Neutrophil (primary cell): Measurements from ENCODE around the gene TEX264.
"Not testable (repeated sequence)": the region's sequence is repeated elsewhere in the genome, so short reads cannot be mapped to it uniquely, and the experiment has no call there.

Source experiments
- H3K27ac ChIP-seq: fragments of 200-600 bp; sonication (generic); 2 replicates; pipeline ENCODE4 v1.5.1; 2016; ENCODE audit warnings: mild to moderate bottlenecking, moderate library complexity
- H3K27me3 ChIP-seq: fragments of 200-600 bp; sonication (generic); 2 replicates; pipeline ENCODE4 v1.6.0; 2016; ENCODE audit warnings: mild to moderate bottlenecking
- H3K36me3 ChIP-seq: fragments of 200-600 bp; sonication (generic); 2 replicates; pipeline ENCODE4 v1.5.1; 2017
- H3K4me1 ChIP-seq, 2 experiments: fragments of 200-600 bp in 1 of 2; sonication (generic) in 1 of 2; 1 replicate in 1 of 2; 2 replicates in 1 of 2; pipeline versions ENCODE4 v1.5.1 to v1.6.1; 2013 to 2016; ENCODE audit warnings: low read depth in 1 of 2, low read length in 1 of 2, mild to moderate bottlenecking in 1 of 2, moderate library complexity in 1 of 2; ENCODE audit not compliant: control insufficient read depth in 1 of 2, insufficient read depth in 1 of 2
- H3K4me3 ChIP-seq, 2 experiments: fragments of 200-600 bp in 1 of 2; sonication (generic) in 1 of 2; 1 replicate in 1 of 2; 2 replicates in 1 of 2; pipeline ENCODE4 v1.5.1; 2013 to 2016; ENCODE audit warnings: low read depth in 1 of 2, low read length in 1 of 2, mild to moderate bottlenecking in 1 of 2, moderate library complexity in 1 of 2
- H3K9me3 ChIP-seq: fragments of 200-600 bp; sonication (generic); 2 replicates; pipeline ENCODE4 v1.5.1; 2016
- TF ChIP-seq, protein P1 (sequence below): fragments of 200-600 bp; sonication (generic); IDR thresholded peaks from 2 replicates; pipeline ENCODE4 v1.5.1; 2016; ENCODE audit warnings: antibody characterized with exemption

Gene TEX264

DNA sequence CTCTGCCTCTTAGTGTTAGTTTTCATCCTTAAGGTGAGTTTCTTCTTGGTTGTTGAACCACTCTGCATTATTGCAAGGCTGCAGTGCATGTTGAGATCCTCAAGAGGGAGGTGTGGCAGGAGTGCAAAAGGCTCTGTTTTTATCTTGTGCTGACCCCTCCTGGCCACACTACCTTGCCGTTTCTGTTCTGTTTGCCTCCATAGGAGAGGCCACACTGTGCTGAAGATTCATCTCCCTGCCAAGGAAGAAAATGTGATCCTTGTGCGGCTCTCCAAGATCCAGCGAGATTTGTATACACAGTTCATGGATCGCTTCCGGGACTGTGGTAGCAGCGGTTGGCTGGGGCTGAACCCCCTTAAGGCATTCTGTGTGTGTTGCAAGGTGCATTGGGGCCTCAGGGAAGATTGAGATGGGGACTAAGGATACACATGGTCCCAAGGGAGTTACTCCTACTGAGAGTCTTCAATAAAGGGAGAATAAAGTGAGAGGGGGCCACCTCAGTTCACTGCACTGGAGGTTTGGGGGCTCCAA is 33.0 kb upstream of the TEX264 start:
- Histone ChIP-seq H3K36me3 (peaks cover 90% of the 10 kb centered on the region), H3K4me1 (no peaks in the 10 kb centered on the region)

GRCh38 chr3:51642462-51642861 is 28.6 kb upstream of the TEX264 start:
- TF ChIP-seq, protein P1, sequence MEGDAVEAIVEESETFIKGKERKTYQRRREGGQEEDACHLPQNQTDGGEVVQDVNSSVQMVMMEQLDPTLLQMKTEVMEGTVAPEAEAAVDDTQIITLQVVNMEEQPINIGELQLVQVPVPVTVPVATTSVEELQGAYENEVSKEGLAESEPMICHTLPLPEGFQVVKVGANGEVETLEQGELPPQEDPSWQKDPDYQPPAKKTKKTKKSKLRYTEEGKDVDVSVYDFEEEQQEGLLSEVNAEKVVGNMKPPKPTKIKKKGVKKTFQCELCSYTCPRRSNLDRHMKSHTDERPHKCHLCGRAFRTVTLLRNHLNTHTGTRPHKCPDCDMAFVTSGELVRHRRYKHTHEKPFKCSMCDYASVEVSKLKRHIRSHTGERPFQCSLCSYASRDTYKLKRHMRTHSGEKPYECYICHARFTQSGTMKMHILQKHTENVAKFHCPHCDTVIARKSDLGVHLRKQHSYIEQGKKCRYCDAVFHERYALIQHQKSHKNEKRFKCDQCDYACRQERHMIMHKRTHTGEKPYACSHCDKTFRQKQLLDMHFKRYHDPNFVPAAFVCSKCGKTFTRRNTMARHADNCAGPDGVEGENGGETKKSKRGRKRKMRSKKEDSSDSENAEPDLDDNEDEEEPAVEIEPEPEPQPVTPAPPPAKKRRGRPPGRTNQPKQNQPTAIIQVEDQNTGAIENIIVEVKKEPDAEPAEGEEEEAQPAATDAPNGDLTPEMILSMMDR = peak; percentile 28
- H3K4me3 ChIP-seq = no peak overlapping the region
- H3K4me1 ChIP-seq = no peaks in the 10 kb centered on the region
- H3K27ac ChIP-seq = no peak overlapping the region
- H3K27me3 ChIP-seq = no peaks in the 10 kb centered on the region
- no peaks in the 10 kb centered on the region for H3K9me3 ChIP-seq
- peaks cover 91% of the 10 kb centered on the region for H3K36me3 ChIP-seq

More for the DNA sequence above, 33.0 kb upstream of the TEX264 start:
- no peak overlapping the region for H3K4me3 ChIP-seq
- no peaks in the 10 kb centered on the region for H3K27me3 ChIP-seq
- TF ChIP-seq, protein P1 = no peak
- no peak overlapping the region for H3K27ac ChIP-seq
- H3K9me3 ChIP-seq = no peaks in the 10 kb centered on the region

- no peaks in the 10 kb centered on the region for H3K4me1 ChIP-seq
- H3K9me3 ChIP-seq = no peaks in the 10 kb centered on the region
- no peaks in the 10 kb centered on the region for H3K27me3 ChIP-seq
- H3K4me3 ChIP-seq = no peak overlapping the region
- TF ChIP-seq, protein P1 = no peak
- no peak overlapping the region for H3K27ac ChIP-seq
- H3K36me3 ChIP-seq = peaks cover 66% of the 10 kb centered on the region
Observed at GRCh38 chr3:51646091-51646490, 25.0 kb upstream of the TEX264 start.

DNA sequence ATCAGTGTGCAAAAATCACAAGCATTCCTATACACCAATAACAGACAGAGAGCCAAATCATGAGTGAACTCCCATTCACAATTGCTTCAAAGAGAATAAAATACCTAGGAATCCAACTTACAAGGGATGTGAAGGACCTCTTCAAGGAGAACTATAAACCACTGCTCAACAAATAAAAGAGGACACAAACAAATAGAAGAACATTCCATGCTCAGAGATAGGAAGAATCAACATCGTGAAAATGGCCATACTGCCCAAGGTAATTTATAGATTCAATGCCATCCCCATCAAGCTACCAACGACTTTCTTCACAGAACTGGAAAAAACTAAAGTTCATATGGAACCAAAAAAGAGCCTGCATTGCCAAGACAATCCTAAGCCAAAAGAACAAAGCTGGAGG is 18.9 kb upstream of the TEX264 start:
- not testable (repeated sequence) for H3K9me3 ChIP-seq, H3K27ac ChIP-seq, H3K4me3 ChIP-seq, H3K27me3 ChIP-seq
- Histone ChIP-seq H3K36me3 (peaks cover 15% of the 10 kb centered on the region), H3K4me1 (peaks cover 6 to 16% of the 10 kb centered on the region in 2 experiments)

GRCh38 chr3:51653409-51653808 is 17.6 kb upstream of the TEX264 start:
- not testable (repeated sequence) for H3K9me3 ChIP-seq, H3K27me3 ChIP-seq, H3K36me3 ChIP-seq, H3K4me3 ChIP-seq, H3K27ac ChIP-seq
- H3K4me1 ChIP-seq = peaks cover 19 to 29% of the 10 kb centered on the region in 2 experiments

DNA sequence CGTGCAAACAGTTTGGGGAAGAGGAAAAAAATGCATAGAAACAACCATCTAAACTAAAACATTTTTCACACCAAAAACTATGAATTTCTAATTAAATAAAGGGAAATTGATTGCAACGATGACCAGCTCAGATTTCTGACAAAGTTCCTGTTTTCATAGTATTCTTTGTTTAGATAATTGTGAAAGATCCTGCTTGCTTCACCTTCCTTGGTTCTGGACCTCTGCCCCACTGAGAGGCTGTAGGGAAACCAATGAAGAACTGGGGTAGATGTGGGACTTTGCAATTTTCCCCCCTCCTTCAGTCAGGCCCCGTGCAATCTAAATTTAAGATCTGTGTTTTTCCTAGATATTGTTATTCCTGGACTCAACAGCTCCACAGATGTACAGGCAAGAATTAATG is 13.8 kb upstream of the TEX264 start:
- no peaks in the 10 kb centered on the region for H3K27me3 ChIP-seq
- peaks cover 16% of the 10 kb centered on the region for H3K36me3 ChIP-seq
- peak overlapping the region; percentile 37 for H3K4me3 ChIP-seq
- H3K4me1 ChIP-seq = peaks cover 20 to 33% of the 10 kb centered on the region in 2 experiments
- H3K27ac ChIP-seq = peak overlapping the region; percentile 79
- TF ChIP-seq, protein P1 = no peak
- no peaks in the 10 kb centered on the region for H3K9me3 ChIP-seq

GRCh38 chr3:51659942-51660341 is 11.1 kb upstream of the TEX264 start:
- TF ChIP-seq, protein P1 = no peak
- H3K4me1 ChIP-seq = peaks cover 20 to 33% of the 10 kb centered on the region in 2 experiments
- no peaks in the 10 kb centered on the region for H3K27me3 ChIP-seq
- H3K27ac ChIP-seq = no peak overlapping the region
- H3K9me3 ChIP-seq = no peaks in the 10 kb centered on the region
- H3K36me3 ChIP-seq = peaks cover 27% of the 10 kb centered on the region
- no peak overlapping the region for H3K4me3 ChIP-seq
